ENCODE results near the gene FCHSD2. TPM values are rescaled to one million over a fixed set of nuclear protein-coding genes. Genes with fewer than 3 reads are reported as not detected.

The FCHSD2 gene
- total and polyA plus RNA-seq, 2 donors (not counting 1 experiment from before 2014, with no cell fraction given), result 19.5 to 40.6 TPM

GRCh38 chr11:72863091-72863490 is 279.0 kb downstream of the FCHSD2 start:
- H3K9ac ChIP-seq (ENCODE audit: insufficient read depth, low read length), result no peak overlapping the region
- no peaks in the 10 kb centered on the region for H4K20me1 ChIP-seq (ENCODE audit: control insufficient read depth, extremely low read depth, insufficient read depth, low read length)
- no peaks in the 10 kb centered on the region for H3K9me3 ChIP-seq (ENCODE audit: control insufficient read depth, insufficient read depth, low read depth, low read length)
- no peak overlapping the region for H3K4me2 ChIP-seq (ENCODE audit: extremely low read depth, insufficient read depth, low read length)
- H3K79me2 ChIP-seq (ENCODE audit: control insufficient read depth, insufficient read depth, low read length), result no peaks in the 10 kb centered on the region
- TF ChIP-seq CTCF (conservative IDR thresholded peaks at IDR 0.05 in 1 of 2, IDR thresholded peaks at IDR 0.05 in 1 of 2; ENCODE audit: low read depth in 1 of 2, low read length in 2 of 2) (no peak), EZH2 (IDR thresholded peaks at IDR 0.05; ENCODE audit: low read length, missing control alignments) (no peak)
- H3K4me3 ChIP-seq (replicated peaks in 1 of 4; ENCODE audit: control extremely low read depth in 1 of 4, insufficient read depth in 1 of 4, low read depth in 3 of 4, low read length in 4 of 4), result no peak overlapping the region
- no peaks in the 10 kb centered on the region for H3K36me3 ChIP-seq (ENCODE audit: control insufficient read depth, insufficient read depth, low read length)
- no peak overlapping the region for H3K27ac ChIP-seq (ENCODE audit: insufficient read depth, low read length)
- no peak overlapping the region for H2AFZ ChIP-seq (ENCODE audit: low read length)
- DNase-seq (ENCODE audit: low read depth in 2 of 2), result no peak
- H3K4me1 ChIP-seq (ENCODE audit: control insufficient read depth, extremely low read depth, insufficient read depth, low read length), result peaks cover 11% of the 10 kb centered on the region
- no peaks in the 10 kb centered on the region for H3K27me3 ChIP-seq (ENCODE audit: control insufficient read depth, insufficient read depth, low read length)

GRCh38 chr11:72860592-72860991 is 281.5 kb downstream of the FCHSD2 start:
- TF ChIP-seq CTCF (conservative IDR thresholded peaks at IDR 0.05 in 1 of 2, IDR thresholded peaks at IDR 0.05 in 1 of 2; ENCODE audit: low read depth in 1 of 2, low read length in 2 of 2) (no peak), EZH2 (IDR thresholded peaks at IDR 0.05; ENCODE audit: low read length, missing control alignments) (no peak)
- Histone ChIP-seq H3K79me2 (ENCODE audit: control insufficient read depth, insufficient read depth, low read length) (no peaks in the 10 kb centered on the region), H4K20me1 (ENCODE audit: control insufficient read depth, extremely low read depth, insufficient read depth, low read length) (no peaks in the 10 kb centered on the region), H3K4me2 (ENCODE audit: extremely low read depth, insufficient read depth, low read length) (no peak overlapping the region), H3K27ac (ENCODE audit: insufficient read depth, low read length) (no peak overlapping the region), H2AFZ (ENCODE audit: low read length) (no peak overlapping the region), H3K4me1 (ENCODE audit: control insufficient read depth, extremely low read depth, insufficient read depth, low read length) (peaks cover 11% of the 10 kb centered on the region), H3K9me3 (ENCODE audit: control insufficient read depth, insufficient read depth, low read depth, low read length) (no peaks in the 10 kb centered on the region), H3K4me3 (replicated peaks in 1 of 4; ENCODE audit: control extremely low read depth in 1 of 4, insufficient read depth in 1 of 4, low read depth in 3 of 4, low read length in 4 of 4) (no peak overlapping the region), H3K36me3 (ENCODE audit: control insufficient read depth, insufficient read depth, low read length) (no peaks in the 10 kb centered on the region), H3K27me3 (ENCODE audit: control insufficient read depth, insufficient read depth, low read length) (no peaks in the 10 kb centered on the region), H3K9ac (ENCODE audit: insufficient read depth, low read length) (no peak overlapping the region)
- DNase-seq (ENCODE audit: low read depth in 2 of 2), result no peak

GRCh38 chr11:72860010-72860409 is 282.1 kb downstream of the FCHSD2 start:
- no peak overlapping the region for H3K27ac ChIP-seq (ENCODE audit: insufficient read depth, low read length)
- no peaks in the 10 kb centered on the region for H3K27me3 ChIP-seq (ENCODE audit: control insufficient read depth, insufficient read depth, low read length)
- H3K9ac ChIP-seq (ENCODE audit: insufficient read depth, low read length), result no peak overlapping the region
- H3K9me3 ChIP-seq (ENCODE audit: control insufficient read depth, insufficient read depth, low read depth, low read length), result no peaks in the 10 kb centered on the region
- no peak overlapping the region for H3K4me2 ChIP-seq (ENCODE audit: extremely low read depth, insufficient read depth, low read length)
- no peaks in the 10 kb centered on the region for H3K79me2 ChIP-seq (ENCODE audit: control insufficient read depth, insufficient read depth, low read length)
- H3K4me1 ChIP-seq (ENCODE audit: control insufficient read depth, extremely low read depth, insufficient read depth, low read length), result peaks cover 8% of the 10 kb centered on the region
- no peaks in the 10 kb centered on the region for H3K36me3 ChIP-seq (ENCODE audit: control insufficient read depth, insufficient read depth, low read length)
- H3K4me3 ChIP-seq (replicated peaks in 1 of 4; ENCODE audit: control extremely low read depth in 1 of 4, insufficient read depth in 1 of 4, low read depth in 3 of 4, low read length in 4 of 4), result no peak overlapping the region
- no peak overlapping the region for H2AFZ ChIP-seq (ENCODE audit: low read length)
- DNase-seq (ENCODE audit: low read depth in 2 of 2), result no peak
- no peak for TF ChIP-seq CTCF (conservative IDR thresholded peaks at IDR 0.05 in 1 of 2, IDR thresholded peaks at IDR 0.05 in 1 of 2; ENCODE audit: low read depth in 1 of 2, low read length in 2 of 2)
- H4K20me1 ChIP-seq (ENCODE audit: control insufficient read depth, extremely low read depth, insufficient read depth, low read length), result no peaks in the 10 kb centered on the region
